ENCODE results near the gene TEX35.

GRCh38 chr1:178548108-178548507 is 35.2 kb downstream of the TEX35 start:
- TF ChIP-seq EZH2 (IDR thresholded peaks at IDR 0.05) = no peak
- no peak for TF ChIP-seq POLR2AphosphoS5 (IDR thresholded peaks at IDR 0.05; ENCODE audit: borderline replicate concordance, low read depth, low read length)
